NCI-H1436 (cell line): Measurements from ENCODE around the gene DFFA.
"Not testable (repeated sequence)": the region's sequence is repeated elsewhere in the genome, so short reads cannot be mapped to it uniquely, and the experiment has no call there.

Experiments used
- DNase-seq: peaks from one replicate; lab custom pipeline; 2025; lab: John Stamatoyannopoulos, UW

DFFA gene

GRCh38 chr1:10472220-10473144 lies at the start of gene DFFA:
Gene DFFA (minus strand): TSS chr1:10472529. CDS start chr1:10472458, 71 bp downstream.
- peak; percentile 90 for DNase-seq

- DNase-seq, result no peak
These were observed 49.3 kb upstream of the DFFA start for GRCh38 chr1:10521537-10522157.

GRCh38 chr1:10520952-10521351 lies 48.6 kb upstream of the DFFA start:
- DNase-seq, result no peak

- no peak for DNase-seq
These were observed 48.2 kb upstream of the DFFA start for GRCh38 chr1:10520497-10520896.

GRCh38 chr1:10519016-10519417 lies 46.7 kb upstream of the DFFA start:
- DNase-seq, result no peak

GRCh38 chr1:10517677-10517982 lies 45.3 kb upstream of the DFFA start:
- DNase-seq, result no peak

- peak; percentile 48 for DNase-seq
These were observed 44.8 kb upstream of the DFFA start for GRCh38 chr1:10516925-10517676.

GRCh38 chr1:10515976-10516750 lies 43.8 kb upstream of the DFFA start:
- no peak for DNase-seq

GRCh38 chr1:10515301-10515975 lies 43.1 kb upstream of the DFFA start:
- DNase-seq, result no peak

- DNase-seq, result peak; percentile 56
These were observed 42.3 kb upstream of the DFFA start for GRCh38 chr1:10514490-10515235.

- no peak for DNase-seq
These were observed 40.9 kb upstream of the DFFA start for GRCh38 chr1:10513199-10513598.

- DNase-seq, result no peak
These were observed 39.2 kb upstream of the DFFA start for GRCh38 chr1:10511494-10511885.

GRCh38 chr1:10510520-10511493 lies 38.5 kb upstream of the DFFA start:
- DNase-seq, result no peak

- DNase-seq, result no peak
These were observed 37.6 kb upstream of the DFFA start for GRCh38 chr1:10509809-10510509.

GRCh38 chr1:10508511-10508951 lies 36.2 kb upstream of the DFFA start:
- DNase-seq, result no peak

- DNase-seq, result peak; percentile 87
These were observed 35.0 kb upstream of the DFFA start for GRCh38 chr1:10507111-10507879.

- DNase-seq, result no peak
These were observed 34.3 kb upstream of the DFFA start for GRCh38 chr1:10506677-10507047.

GRCh38 chr1:10506046-10506676 lies 33.8 kb upstream of the DFFA start:
- DNase-seq, result not testable (repeated sequence)
